NCI-H2227 (cell line): ENCODE results near the gene KRTAP4-4.

Experiments
- DNase-seq: peaks from one replicate; lab custom pipeline; 2025; ENCODE audit not compliant: unreplicated experiment; lab: John Stamatoyannopoulos, UW

KRTAP4-4 gene

DNA sequence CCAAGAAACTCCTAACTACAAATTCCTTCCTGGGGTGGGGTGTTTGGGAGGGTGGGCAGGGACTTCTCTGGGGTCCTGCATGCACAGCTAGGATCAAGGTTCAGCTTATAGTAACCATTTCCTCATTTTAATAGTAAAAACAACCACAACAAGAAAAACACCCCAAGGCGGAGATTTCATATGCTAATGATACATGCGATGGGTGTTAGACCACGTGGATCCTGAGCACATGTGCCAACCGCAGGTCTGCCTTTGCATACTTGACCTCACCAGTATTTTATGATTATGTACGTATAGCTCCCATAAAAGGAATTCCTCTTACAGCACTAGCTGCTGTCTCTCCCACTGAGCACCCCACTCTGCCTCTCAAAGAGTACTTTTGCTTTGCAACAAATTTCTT, 44.3 kb downstream of the KRTAP4-4 start:
- no peak for DNase-seq

DNA sequence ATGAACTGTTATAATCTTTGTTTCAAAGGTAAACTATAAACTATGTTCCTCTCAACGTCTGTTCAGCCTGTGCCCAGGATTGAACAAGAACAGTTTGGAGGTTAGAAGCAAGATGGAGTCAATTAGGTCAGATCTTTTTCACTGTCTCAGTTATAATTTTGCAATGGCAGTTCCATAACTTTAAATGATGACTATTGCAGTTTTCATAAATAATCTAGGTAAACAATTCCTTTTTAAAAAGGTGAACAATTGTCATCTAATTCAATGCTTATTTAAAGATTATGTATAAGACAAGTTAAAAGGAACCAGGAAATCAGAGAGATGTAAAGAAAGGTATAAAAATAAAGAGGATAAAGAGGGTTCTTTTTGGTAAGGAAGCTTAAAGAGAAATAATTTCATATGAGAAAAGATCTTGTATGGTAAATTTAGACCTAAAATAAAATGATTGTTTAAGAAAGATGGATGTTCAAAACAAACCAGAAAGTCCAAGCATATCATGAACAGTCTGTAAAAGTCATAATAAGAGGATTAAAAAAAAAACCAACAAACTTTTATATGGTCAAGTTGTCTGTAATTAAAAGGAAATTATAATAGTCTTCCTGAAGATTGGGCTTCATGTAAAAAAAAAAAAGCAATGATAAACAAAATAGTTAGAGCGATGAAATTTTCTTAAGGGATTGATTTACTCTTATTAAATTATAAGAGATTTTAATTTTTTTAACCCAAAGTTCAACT, 49.2 kb downstream of the KRTAP4-4 start:
- DNase-seq: no peak
